SK-N-SH treated with all-trans-retinoic acid at 6 μM for 48 hours (cell line): ENCODE measurements around the gene PAFAH1B1.

Experiments used
- ATAC-seq: fragments of 200-7000 bp; cut with Tn5 transposase; 3 replicates; pipeline ENCODE4 v1.9.1; 2020; ENCODE audit warnings: mild to moderate bottlenecking, moderate library complexity
- ARNTL ChIP-seq: fragments of 450-650 bp; formaldehyde crosslinking; IDR thresholded peaks from 2 replicates; pipeline ENCODE4 v1.5.0; 2020; ENCODE audit warnings: low read depth, mild to moderate bottlenecking, moderate library complexity, borderline replicate concordance
- BACH2 ChIP-seq: fragments of 250-450 bp; sonication (Bioruptor Pico); IDR thresholded peaks from 2 replicates; pipeline ENCODE4 v1.9.0; 2021; ENCODE audit warnings: mild to moderate bottlenecking, borderline replicate concordance
- ESRRG ChIP-seq: fragments of 250-450 bp; sonication (Bioruptor Pico); IDR thresholded peaks from 2 replicates; pipeline ENCODE4 v1.6.1; 2021; ENCODE audit warnings: mild to moderate bottlenecking
- GLIS3 ChIP-seq: fragments of 250-450 bp; sonication (Bioruptor Pico); IDR thresholded peaks from 2 replicates; pipeline ENCODE4 v1.5.0; 2020; ENCODE audit warnings: mild to moderate bottlenecking, moderate library complexity
- OSR1 ChIP-seq: fragments of 250-450 bp; sonication (Bioruptor Pico); IDR thresholded peaks from 2 replicates; pipeline ENCODE4 v1.8.0; 2022; ENCODE audit warnings: moderate library complexity, mild to moderate bottlenecking, inconsistent platforms
- PATZ1 ChIP-seq: fragments of 250-450 bp; sonication (Bioruptor Pico); IDR thresholded peaks from 2 replicates; pipeline ENCODE4 v1.8.0; 2020; ENCODE audit warnings: mild to moderate bottlenecking, moderate library complexity, borderline replicate concordance
- PPARA ChIP-seq: fragments of 250-450 bp; sonication (Bioruptor Pico); IDR thresholded peaks from 2 replicates; pipeline ENCODE4 v1.5.0; 2020; ENCODE audit warnings: mild to moderate bottlenecking, borderline replicate concordance
- SNAI2 ChIP-seq: fragments of 250-450 bp; sonication (Bioruptor Pico); IDR thresholded peaks from 2 replicates; pipeline ENCODE4 v1.5.0; 2020; ENCODE audit warnings: mild to moderate bottlenecking, moderate library complexity
- TCF4 ChIP-seq: fragments of 250-450 bp; sonication (Bioruptor Pico); IDR thresholded peaks from 2 replicates; pipeline ENCODE4 v1.8.0; 2021; ENCODE audit warnings: mild to moderate bottlenecking, moderate library complexity, borderline replicate concordance
- TOX ChIP-seq: fragments of 250-450 bp; sonication (Bioruptor Pico); IDR thresholded peaks from 2 replicates; pipeline ENCODE4 v1.8.0; 2021; ENCODE audit warnings: mild to moderate bottlenecking, moderate library complexity, borderline replicate concordance
- TSHZ2 ChIP-seq: fragments of 250-450 bp; sonication (Bioruptor Pico); IDR thresholded peaks from 2 replicates; pipeline ENCODE4 v1.5.0; 2020; ENCODE audit warnings: mild to moderate bottlenecking, moderate library complexity
- ZC3H10 ChIP-seq: fragments of 250-450 bp; sonication (Bioruptor Pico); IDR thresholded peaks from 2 replicates; pipeline ENCODE4 v1.5.1; 2021; ENCODE audit warnings: mild to moderate bottlenecking, moderate library complexity
- ZFP3 ChIP-seq: fragments of 250-450 bp; sonication (Bioruptor Pico); IDR thresholded peaks from 2 replicates; pipeline ENCODE4 v1.5.0; 2020; ENCODE audit warnings: mild to moderate bottlenecking, moderate library complexity
- ZFP30 ChIP-seq: fragments of 450-650 bp; formaldehyde crosslinking; IDR thresholded peaks from 2 replicates; pipeline ENCODE4 v1.5.0; 2022; ENCODE audit warnings: mild to moderate bottlenecking, moderate library complexity
- ZNF565 ChIP-seq: fragments of 450-650 bp; formaldehyde crosslinking; conservative IDR thresholded peaks from 2 replicates; pipeline ENCODE4 v1.5.0; 2020; ENCODE audit warnings: low read depth, mild to moderate bottlenecking, moderate library complexity
- ZNF8 ChIP-seq: fragments of 450-650 bp; formaldehyde crosslinking; IDR thresholded peaks from 2 replicates; pipeline ENCODE4 v1.5.0; 2020; ENCODE audit warnings: mild to moderate bottlenecking, moderate library complexity
- TF ChIP-seq, protein P1 (sequence below): fragments of 250-450 bp; sonication (Bioruptor Pico); IDR thresholded peaks from 2 replicates; pipeline ENCODE4 v1.8.0; 2021; ENCODE audit warnings: low read depth, mild to moderate bottlenecking, moderate library complexity, borderline replicate concordance

PAFAH1B1 gene

DNA sequence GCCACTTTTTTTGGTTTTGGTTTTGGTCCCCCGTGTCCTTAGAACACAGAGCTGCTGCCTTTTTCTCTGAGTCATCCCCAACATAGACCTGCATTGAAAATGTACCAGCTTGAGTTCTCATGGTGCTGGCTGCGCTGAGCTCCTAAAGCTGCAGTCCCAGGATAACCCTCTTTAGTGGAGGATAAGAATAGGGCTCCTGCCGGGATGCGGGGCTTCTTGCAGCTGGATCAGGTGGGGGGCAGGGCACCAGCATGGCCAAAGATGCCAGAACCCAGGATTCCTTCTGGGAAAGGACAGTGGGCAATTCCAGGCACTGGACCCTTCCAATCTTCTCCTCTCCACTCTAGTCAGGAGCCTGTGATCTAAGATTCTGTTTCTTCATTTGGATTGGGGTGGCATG is 126.4 kb downstream of the PAFAH1B1 start:
- TF ChIP-seq PPARA (no peak), ESRRG (CRISPR knock-in tag) (no peak)
- ATAC-seq = no peak

GRCh38 chr17:2721603-2722002 is 128.1 kb downstream of the PAFAH1B1 start:
- ATAC-seq = no peak
- TF ChIP-seq ESRRG (CRISPR knock-in tag) (no peak), ZNF565 (CRISPR knock-in tag) (no peak), PATZ1 (no peak), TSHZ2 (no peak), ZFP30 (CRISPR knock-in tag) (no peak), ZC3H10 (CRISPR knock-in tag) (no peak), ZNF8 (CRISPR knock-in tag) (no peak), PPARA (no peak), ARNTL (CRISPR knock-in tag) (no peak), SNAI2 (CRISPR knock-in tag) (no peak), OSR1 (no peak), BACH2 (CRISPR knock-in tag) (no peak), ZFP3 (CRISPR knock-in tag) (no peak), GLIS3 (CRISPR knock-in tag) (no peak), TCF4 (CRISPR knock-in tag) (no peak)
- TF ChIP-seq, protein P1, sequence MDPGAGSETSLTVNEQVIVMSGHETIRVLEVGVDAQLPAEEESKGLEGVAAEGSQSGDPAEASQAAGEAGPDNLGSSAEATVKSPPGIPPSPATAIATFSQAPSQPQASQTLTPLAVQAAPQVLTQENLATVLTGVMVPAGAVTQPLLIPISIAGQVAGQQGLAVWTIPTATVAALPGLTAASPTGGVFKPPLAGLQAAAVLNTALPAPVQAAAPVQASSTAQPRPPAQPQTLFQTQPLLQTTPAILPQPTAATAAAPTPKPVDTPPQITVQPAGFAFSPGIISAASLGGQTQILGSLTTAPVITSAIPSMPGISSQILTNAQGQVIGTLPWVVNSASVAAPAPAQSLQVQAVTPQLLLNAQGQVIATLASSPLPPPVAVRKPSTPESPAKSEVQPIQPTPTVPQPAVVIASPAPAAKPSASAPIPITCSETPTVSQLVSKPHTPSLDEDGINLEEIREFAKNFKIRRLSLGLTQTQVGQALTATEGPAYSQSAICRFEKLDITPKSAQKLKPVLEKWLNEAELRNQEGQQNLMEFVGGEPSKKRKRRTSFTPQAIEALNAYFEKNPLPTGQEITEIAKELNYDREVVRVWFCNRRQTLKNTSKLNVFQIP (CRISPR knock-in tag) = no peak

DNA sequence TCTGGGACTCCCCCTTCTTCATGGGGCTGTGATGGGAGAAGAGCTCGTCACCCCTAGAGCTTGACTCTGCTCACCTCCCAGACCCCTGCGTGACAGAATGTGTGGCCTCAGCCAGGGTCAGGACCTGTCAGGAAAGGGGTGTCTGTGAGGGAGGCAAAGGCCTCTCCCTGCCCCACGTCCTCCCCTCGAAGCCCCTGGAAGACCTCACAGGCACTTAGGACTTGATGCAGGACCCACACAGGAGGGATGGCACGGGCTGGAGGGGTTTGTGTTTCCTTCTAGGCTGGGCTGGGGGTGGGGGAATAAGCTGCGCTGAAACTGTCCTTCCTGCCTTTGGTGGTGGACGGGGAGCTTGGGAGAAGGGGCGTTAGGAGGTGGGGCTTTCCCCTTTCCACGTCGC is 129.2 kb downstream of the PAFAH1B1 start:
- ATAC-seq = no peak
- TF ChIP-seq GLIS3 (CRISPR knock-in tag) (no peak), ZFP3 (CRISPR knock-in tag) (no peak), TOX (CRISPR knock-in tag) (no peak), PATZ1 (no peak), TCF4 (CRISPR knock-in tag) (no peak), ZNF8 (CRISPR knock-in tag) (no peak)
- TF ChIP-seq, protein P1 (CRISPR knock-in tag) = no peak
- TF ChIP-seq, all 23 proteins: peak for 0

GRCh38 chr17:2723505-2723996 is 130.1 kb downstream of the PAFAH1B1 start:
- TF ChIP-seq ZNF565 (CRISPR knock-in tag) (no peak), TSHZ2 (no peak), TOX (CRISPR knock-in tag) (no peak)
- TF ChIP-seq, all 23 proteins: peak for 0
- ATAC-seq = no peak
